HG03139 (cell line): Measurements from ENCODE around the gene KCNH3.
"Not testable (repeated sequence)": the region's sequence is repeated elsewhere in the genome, so short reads cannot be mapped to it uniquely, and the experiment has no call there.

Source experiments
- ATAC-seq: cut with Tn5 transposase; IDR thresholded peaks from one replicate; pipeline ENCODE4 v1.9.1; 2021; ENCODE audit not compliant: unreplicated experiment

KCNH3 gene

GRCh38 chr12:49584591-49584990 is 45.8 kb downstream of the KCNH3 start:
- ATAC-seq: no peak

- ATAC-seq: no peak
These were observed 46.9 kb downstream of the KCNH3 start for GRCh38 chr12:49585477-49586459.

- no peak for ATAC-seq
These were observed 48.5 kb downstream of the KCNH3 start for GRCh38 chr12:49587174-49587908.

- ATAC-seq: no peak
These were observed 49.5 kb downstream of the KCNH3 start for GRCh38 chr12:49588281-49588680.

- ATAC-seq: no peak
These were observed 50.1 kb downstream of the KCNH3 start for GRCh38 chr12:49588721-49589516.

- ATAC-seq: no peak
These were observed 59.7 kb downstream of the KCNH3 start for GRCh38 chr12:49598527-49598926.

- ATAC-seq: no peak
These were observed 61.1 kb downstream of the KCNH3 start for GRCh38 chr12:49599961-49600360.

GRCh38 chr12:49603721-49604120 is 64.9 kb downstream of the KCNH3 start:
- no peak for ATAC-seq

GRCh38 chr12:49604856-49605255 is 66.0 kb downstream of the KCNH3 start:
- no peak for ATAC-seq

- ATAC-seq: not testable (repeated sequence)
These were observed 66.7 kb downstream of the KCNH3 start, which contains the start of gene FAM186B for GRCh38 chr12:49605539-49605938. Gene FAM186B, minus strand, starts transcription at chr12:49605639. Its CDS starts 162 bp downstream, at chr12:49605477.
